Mucosa of rectum (tissue), 2 donors: ENCODE measurements around the gene KIF12.

Experiments used
- H3K27ac ChIP-seq, 2 donors: one replicate each; pipeline ENCODE4 v1.7.0; 2013; ENCODE audit warnings: inconsistent platforms in 2 of 2, low read depth in 2 of 2, low read length in 2 of 2
- H3K27me3 ChIP-seq, 2 donors: one replicate each; pipeline ENCODE4 v1.7.0; 2013; ENCODE audit warnings: low read length in 2 of 2; ENCODE audit not compliant: control insufficient read depth in 2 of 2, insufficient read depth in 2 of 2
- H3K36me3 ChIP-seq, 2 donors: one replicate each; pipeline ENCODE4 v1.7.0; 2013; ENCODE audit warnings: low read length in 2 of 2; ENCODE audit not compliant: control insufficient read depth in 2 of 2, insufficient read depth in 2 of 2
- H3K4me1 ChIP-seq, 2 donors: one replicate each; pipeline ENCODE4 v1.7.0; 2013; ENCODE audit warnings: low read length in 2 of 2, mild to moderate bottlenecking in 1 of 2; ENCODE audit not compliant: control insufficient read depth in 2 of 2, insufficient read depth in 2 of 2
- H3K4me3 ChIP-seq, 2 donors: one replicate each; pipeline ENCODE4 v1.7.0; 2013; ENCODE audit warnings: low read length in 2 of 2
- H3K9ac ChIP-seq, 2 donors: one replicate each; pipeline ENCODE4 v1.7.0; 2013; ENCODE audit warnings: low read length in 2 of 2, low read depth in 1 of 2, mild to moderate bottlenecking in 1 of 2
- H3K9me3 ChIP-seq, 2 donors: one replicate each; pipeline ENCODE4 v1.7.0; 2013; ENCODE audit warnings: low read length in 2 of 2; ENCODE audit not compliant: control insufficient read depth in 2 of 2
- donor health status: healthy.
- donor health status: Normal muscosa, but diverticular disease.

Gene KIF12

GRCh38 chr9:114098936-114099668 is at the start of gene KIF12:
KIF12 (minus strand) TSS chr9:114099292; CDS start chr9:114099276, 16 bp downstream.
- Histone ChIP-seq H3K27me3 (no peaks in the 10 kb centered on the region), H3K27ac (peak within 1 kb of the TSS; percentile 72), H3K9ac (peak within 1 kb of the TSS; percentile 32 to 52), H3K4me1 (peaks cover 8 to 13% of the 10 kb centered on the region in 2 donors), H3K4me3 (peak within 1 kb of the TSS; percentile 56 to 64), H3K9me3 (no peaks in the 10 kb centered on the region), H3K36me3 (peaks cover 1 to 9% of the 10 kb centered on the region in 2 donors)

- Histone ChIP-seq H3K9me3 (no peaks in the 10 kb centered on the region), H3K36me3 (no peaks in the 10 kb centered on the region), H3K27ac (no peak overlapping the region), H3K27me3 (peaks cover 0 to 6% of the 10 kb centered on the region in 2 donors), H3K4me3 (no peak overlapping the region), H3K9ac (no peak overlapping the region), H3K4me1 (peaks cover 0 to under 1% of the 10 kb centered on the region in 2 donors)
Measured at GRCh38 chr9:114146735-114147134, 47.6 kb upstream of the KIF12 start.

GRCh38 chr9:114143234-114143633 is 44.1 kb upstream of the KIF12 start:
- Histone ChIP-seq H3K9ac (no peak overlapping the region), H3K9me3 (no peaks in the 10 kb centered on the region), H3K27ac (no peak overlapping the region), H3K27me3 (peaks cover 0 to 2% of the 10 kb centered on the region in 2 donors), H3K4me3 (no peak overlapping the region), H3K4me1 (peaks cover 0 to 3% of the 10 kb centered on the region in 2 donors), H3K36me3 (no peaks in the 10 kb centered on the region)

- no peak overlapping the region for H3K27ac ChIP-seq
- peaks cover 0 to 3% of the 10 kb centered on the region in 2 donors for H3K4me1 ChIP-seq
- H3K27me3 ChIP-seq = peaks cover 0 to 2% of the 10 kb centered on the region in 2 donors
- no peak overlapping the region for H3K9ac ChIP-seq
- no peak overlapping the region for H3K4me3 ChIP-seq
- no peaks in the 10 kb centered on the region for H3K36me3 ChIP-seq
- no peaks in the 10 kb centered on the region for H3K9me3 ChIP-seq
Measured at GRCh38 chr9:114141553-114142402, 42.7 kb upstream of the KIF12 start.

GRCh38 chr9:114140850-114141249 is 41.8 kb upstream of the KIF12 start:
- H3K27me3 ChIP-seq = peaks cover 0 to 2% of the 10 kb centered on the region in 2 donors
- no peak overlapping the region for H3K27ac ChIP-seq

GRCh38 chr9:114140401-114140800 is 41.3 kb upstream of the KIF12 start:
- Histone ChIP-seq H3K4me3 (no peak overlapping the region), H3K27me3 (peaks cover 0 to 2% of the 10 kb centered on the region in 2 donors), H3K36me3 (no peaks in the 10 kb centered on the region), H3K27ac (no peak overlapping the region), H3K4me1 (peaks cover 0 to 3% of the 10 kb centered on the region in 2 donors), H3K9ac (no peak overlapping the region), H3K9me3 (no peaks in the 10 kb centered on the region)

More at GRCh38 chr9:114140850-114141249, 41.8 kb upstream of the KIF12 start:
- no peaks in the 10 kb centered on the region for H3K9me3 ChIP-seq
- H3K9ac ChIP-seq = no peak overlapping the region
- peaks cover 0 to 3% of the 10 kb centered on the region in 2 donors for H3K4me1 ChIP-seq
- H3K36me3 ChIP-seq = no peaks in the 10 kb centered on the region
- H3K4me3 ChIP-seq = no peak overlapping the region

- H3K36me3 ChIP-seq = no peaks in the 10 kb centered on the region
- no peak overlapping the region for H3K9ac ChIP-seq
- no peak overlapping the region for H3K27ac ChIP-seq
- no peaks in the 10 kb centered on the region for H3K9me3 ChIP-seq
- H3K4me3 ChIP-seq = no peak overlapping the region
- peaks cover 0 to 2% of the 10 kb centered on the region in 2 donors for H3K27me3 ChIP-seq
- H3K4me1 ChIP-seq = peaks cover 0 to 3% of the 10 kb centered on the region in 2 donors
Measured at GRCh38 chr9:114139071-114139470, 40.0 kb upstream of the KIF12 start.

GRCh38 chr9:114138552-114138971 is 39.5 kb upstream of the KIF12 start:
- Histone ChIP-seq H3K4me1 (peaks cover 0 to 3% of the 10 kb centered on the region in 2 donors), H3K9me3 (no peaks in the 10 kb centered on the region), H3K36me3 (no peaks in the 10 kb centered on the region), H3K27me3 (peaks cover 0 to 2% of the 10 kb centered on the region in 2 donors), H3K4me3 (no peak overlapping the region), H3K27ac (no peak overlapping the region), H3K9ac (no peak overlapping the region)

GRCh38 chr9:114137831-114138230 is 38.7 kb upstream of the KIF12 start:
- Histone ChIP-seq H3K27me3 (peaks cover 0 to 2% of the 10 kb centered on the region in 2 donors), H3K4me3 (no peak overlapping the region), H3K4me1 (peaks cover 0 to 3% of the 10 kb centered on the region in 2 donors), H3K9ac (no peak overlapping the region), H3K36me3 (no peaks in the 10 kb centered on the region), H3K27ac (no peak overlapping the region), H3K9me3 (no peaks in the 10 kb centered on the region)

GRCh38 chr9:114134827-114135396 is 35.8 kb upstream of the KIF12 start:
- H3K4me3 ChIP-seq = no peak overlapping the region
- H3K36me3 ChIP-seq = no peaks in the 10 kb centered on the region
- H3K27me3 ChIP-seq = no peaks in the 10 kb centered on the region
- H3K27ac ChIP-seq = no peak overlapping the region
- H3K4me1 ChIP-seq = no peaks in the 10 kb centered on the region
- no peaks in the 10 kb centered on the region for H3K9me3 ChIP-seq
- no peak overlapping the region for H3K9ac ChIP-seq
